Stimulated activated CD4-positive, alpha-beta T cell treated with anti-CD3 and anti-CD28 coated beads, Interleukin-12 subunit alpha, Interleukin-12 subunit beta, amount 100 ng/mL, for 24 hours (primary cell): ENCODE results near the gene ZNRF1.
A peak's percentile ranks its signal among the peaks of the same experiment; 100 is the strongest.

ENCODE experiments used
- DNase-seq, 2 experiments: peaks; one replicate each; pipeline ENCODE4 v3.0.0-alpha.2; 2020; ENCODE audit warnings: low read depth in 2 of 2

ZNRF1 gene

DNA sequence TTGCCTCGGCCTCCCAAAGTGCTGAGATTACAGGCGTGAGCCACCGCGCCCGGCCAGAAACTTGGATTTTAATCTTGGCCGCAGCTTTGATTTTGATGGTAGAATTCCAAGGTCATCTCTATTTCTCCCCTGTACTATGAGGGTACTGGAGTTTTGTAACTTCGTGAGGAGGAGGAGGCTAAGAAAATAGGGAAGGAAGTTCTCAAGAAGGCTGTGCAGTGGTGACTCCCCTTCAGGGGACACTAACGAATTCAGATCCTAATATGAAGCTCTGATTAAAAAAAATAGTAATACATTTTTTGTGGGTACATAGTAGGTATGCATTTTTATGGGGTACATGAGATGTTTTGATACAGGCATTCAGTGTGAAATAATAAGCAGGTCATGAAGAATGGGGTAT lies 61.9 kb downstream of the ZNRF1 start:
- DNase-seq = no peak

DNA sequence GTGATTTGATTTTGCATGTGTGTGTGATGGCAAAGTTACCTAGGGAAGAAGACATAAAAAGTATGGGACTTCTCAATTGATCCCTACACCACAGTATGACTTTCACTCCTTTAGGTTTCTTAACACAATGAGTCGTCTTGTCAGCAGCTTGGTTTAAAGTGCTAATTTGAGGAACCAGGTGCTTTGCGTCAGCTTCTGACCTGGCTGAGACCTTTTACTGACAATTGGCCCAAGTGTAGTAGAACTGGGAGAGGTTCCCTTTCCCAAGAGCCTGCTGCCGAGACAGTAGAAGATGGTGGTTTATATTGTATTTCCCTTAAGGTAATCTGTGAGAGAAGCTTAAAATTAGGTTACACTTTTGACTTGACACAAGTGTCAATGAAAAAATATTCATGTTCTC lies 62.8 kb downstream of the ZNRF1 start:
- no peak for DNase-seq

GRCh38 chr16:75062135-75062975 lies 63.5 kb downstream of the ZNRF1 start:
- DNase-seq = no peak

DNA sequence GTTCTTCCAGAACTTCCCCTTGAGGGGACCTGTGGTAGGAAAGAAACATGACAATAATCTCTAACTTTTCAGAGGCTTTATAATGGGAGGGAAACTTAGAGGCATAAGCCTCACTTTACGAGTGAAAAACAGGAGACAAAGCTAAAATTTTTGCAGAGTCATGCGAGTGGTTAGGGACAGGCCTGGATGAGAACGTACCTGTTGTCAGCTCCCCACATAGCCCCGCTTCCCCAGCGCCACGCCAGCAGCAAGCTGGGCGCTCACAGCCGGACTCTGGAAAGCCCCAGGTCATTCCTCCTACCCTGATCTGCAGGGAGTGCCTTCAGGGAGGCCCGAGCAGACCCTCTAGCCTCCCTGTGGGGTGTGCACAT lies 64.1 kb downstream of the ZNRF1 start:
- no peak for DNase-seq

DNA sequence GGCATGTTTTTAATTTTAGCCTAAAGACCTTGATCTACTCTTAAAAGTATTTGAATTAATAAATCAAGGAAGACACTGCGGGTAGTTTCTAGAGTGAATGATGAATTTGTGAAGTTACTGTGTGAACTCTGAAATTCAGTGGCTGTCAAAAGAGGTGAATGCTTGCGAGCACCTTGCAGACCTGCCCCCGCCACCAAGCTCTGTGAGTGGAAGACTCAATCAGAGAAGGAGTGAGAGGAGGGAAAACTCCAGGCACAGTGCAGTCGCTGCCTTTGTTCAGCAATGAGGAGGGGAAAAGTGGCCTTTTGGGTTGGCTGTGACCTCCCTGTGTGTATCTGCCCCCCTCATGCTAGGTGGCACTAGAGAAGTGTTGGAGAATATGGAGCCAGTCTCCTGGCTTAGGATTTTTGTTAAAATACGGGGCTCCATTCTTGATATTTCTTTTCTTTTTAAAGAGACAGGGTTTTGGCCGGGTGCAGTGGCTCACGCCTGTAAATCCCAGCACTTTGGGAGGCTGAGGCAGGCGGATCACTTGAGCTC lies 64.8 kb downstream of the ZNRF1 start:
- no peak for DNase-seq

GRCh38 chr16:75064403-75065148 lies 65.8 kb downstream of the ZNRF1 start:
- no peak for DNase-seq

DNA sequence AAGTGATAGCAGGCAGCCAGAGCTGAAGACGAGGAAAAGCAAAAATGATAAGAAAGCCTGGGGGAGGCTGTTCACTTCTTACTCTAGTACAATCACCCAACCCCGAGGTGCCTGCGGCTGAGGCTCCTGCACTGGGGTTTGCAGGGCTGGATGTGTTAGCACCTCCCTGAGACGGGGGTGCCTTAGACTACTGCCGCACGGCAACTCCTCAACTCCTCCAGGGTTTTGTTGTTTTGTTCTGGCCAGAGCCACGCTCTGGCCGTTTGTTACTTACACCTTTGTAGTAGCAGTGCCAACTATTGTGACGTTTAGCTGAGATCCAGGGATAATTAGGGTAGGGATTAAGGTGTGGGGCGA lies 66.3 kb downstream of the ZNRF1 start:
- no peak for DNase-seq

DNA sequence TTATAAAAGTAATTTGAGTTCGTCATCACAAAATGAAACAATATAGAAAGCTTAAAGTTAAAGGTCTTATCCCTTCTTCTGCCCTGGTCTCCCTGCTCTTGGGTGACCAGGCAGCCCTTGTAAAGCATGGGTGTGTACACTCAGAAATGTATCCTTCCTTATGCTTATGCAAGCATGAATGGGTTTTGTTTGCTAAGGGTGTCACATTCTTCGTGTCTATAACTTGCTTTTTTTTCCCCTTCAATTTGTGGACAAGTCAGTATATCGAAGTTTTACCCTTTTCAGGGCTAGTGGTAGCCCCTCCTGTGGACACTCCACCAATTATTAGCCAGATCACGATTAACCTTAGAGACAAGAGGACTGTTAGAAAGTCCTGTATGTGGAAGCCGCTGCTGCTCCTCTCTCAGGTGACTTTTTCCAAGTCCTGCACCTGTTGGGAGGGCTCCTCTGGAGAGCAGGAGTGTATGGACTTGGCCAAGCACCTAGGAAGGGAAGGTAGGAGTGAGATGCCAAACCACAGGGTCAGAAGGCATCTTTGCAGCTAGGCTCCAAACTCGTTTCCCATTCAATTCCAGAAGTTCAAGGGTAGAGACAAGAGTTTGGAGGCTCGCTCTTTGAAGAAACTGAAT lies 66.8 kb downstream of the ZNRF1 start:
- DNase-seq = no peak

DNA sequence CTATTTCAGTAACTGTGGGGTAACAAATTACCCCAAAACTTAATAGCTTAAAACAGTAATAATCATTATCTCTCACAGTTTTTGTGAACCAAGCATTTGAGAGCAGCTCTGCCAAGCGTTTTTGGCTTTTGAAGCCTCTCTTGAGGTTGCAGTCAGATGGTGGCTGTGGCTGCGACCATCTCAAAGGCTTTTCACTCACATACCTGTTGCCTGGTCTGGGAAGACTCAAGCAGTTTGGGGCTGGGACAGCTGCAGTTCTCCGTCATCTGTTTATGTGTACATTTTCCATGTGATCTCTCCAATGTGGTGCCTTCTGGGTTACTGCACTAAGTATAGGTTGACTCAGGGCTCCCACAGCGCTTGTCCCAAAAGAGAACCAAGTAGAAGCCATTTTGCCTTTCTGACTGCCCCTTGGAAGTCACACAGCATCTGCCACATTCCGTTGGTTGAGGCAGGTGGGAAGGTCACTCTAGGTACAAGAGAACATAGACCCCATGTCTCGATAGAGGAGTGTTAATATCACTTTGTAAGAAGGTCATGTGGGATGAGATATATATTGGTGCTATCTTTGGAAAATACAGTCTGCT lies 68.1 kb downstream of the ZNRF1 start:
- no peak for DNase-seq

- no peak for DNase-seq
Observed at GRCh38 chr16:75068085-75069031, 69.5 kb downstream of the ZNRF1 start.

GRCh38 chr16:75070012-75070841 lies 71.4 kb downstream of the ZNRF1 start:
- DNase-seq = no peak

GRCh38 chr16:75071621-75072020 lies 72.8 kb downstream of the ZNRF1 start:
- DNase-seq = no peak

GRCh38 chr16:75072239-75072947 lies 73.6 kb downstream of the ZNRF1 start:
- DNase-seq = no peak

GRCh38 chr16:75073545-75074303 lies 74.9 kb downstream of the ZNRF1 start:
- no peak for DNase-seq

DNA sequence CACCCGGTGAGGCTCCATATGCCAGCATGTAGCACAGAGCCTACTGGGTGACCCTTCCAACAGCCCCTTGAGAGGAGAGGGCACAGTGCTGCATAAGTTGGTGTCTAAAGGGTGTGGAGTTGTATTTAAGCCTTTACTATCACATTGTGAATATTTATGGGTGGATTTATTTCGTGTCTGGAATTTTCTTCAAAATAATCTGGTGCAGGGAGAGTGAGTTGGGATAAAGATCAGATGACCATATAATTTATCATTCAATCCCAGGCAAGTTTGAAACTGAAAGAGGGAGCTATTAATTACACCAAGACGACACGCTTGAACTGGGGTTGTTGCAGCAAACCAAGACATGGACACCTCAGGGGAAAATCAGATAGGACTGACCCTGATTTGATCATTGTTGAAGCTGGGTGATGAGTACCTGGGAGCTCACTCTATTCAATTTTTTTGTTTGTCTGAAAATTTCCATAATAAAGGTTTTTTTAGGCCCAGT lies 75.5 kb downstream of the ZNRF1 start:
- DNase-seq = no peak

DNA sequence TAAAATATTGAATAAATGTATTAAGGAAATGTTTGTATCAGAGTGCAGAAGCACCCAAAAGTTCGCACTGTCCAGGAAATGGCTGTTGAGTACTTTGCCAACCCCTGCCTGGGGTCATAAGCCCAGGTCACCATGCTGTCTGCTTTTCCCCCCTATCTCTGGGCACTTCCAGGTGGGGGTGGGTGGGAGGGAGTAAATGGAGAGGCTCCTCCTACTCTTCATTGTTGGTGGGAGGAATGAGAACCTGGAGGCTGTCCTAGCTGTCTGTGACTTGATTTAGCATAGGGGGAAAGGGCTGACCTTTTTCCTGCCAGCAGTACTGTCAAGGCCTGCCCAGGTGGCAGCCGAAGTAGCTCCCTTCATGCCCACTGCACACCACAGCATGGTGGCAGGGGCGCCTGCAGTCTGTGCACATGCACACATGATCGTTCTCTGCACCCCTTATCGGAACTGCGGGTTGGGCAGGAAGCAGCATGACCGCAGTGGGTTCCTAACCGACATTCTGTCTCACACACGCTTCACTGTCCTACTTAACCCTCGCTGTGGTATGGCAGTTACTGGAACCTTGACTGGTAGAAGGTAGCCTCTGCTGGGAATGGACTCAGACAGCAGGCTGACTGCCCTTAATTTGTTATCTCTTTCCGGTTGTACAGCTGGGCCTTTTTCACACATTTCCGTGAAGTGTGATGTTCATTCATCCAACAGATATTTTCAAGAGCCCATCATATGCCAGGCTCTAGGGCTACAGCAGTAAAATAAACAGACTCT lies 76.3 kb downstream of the ZNRF1 start:
- DNase-seq = peak; percentile 39 to 64

GRCh38 chr16:75075688-75076268 lies 77.0 kb downstream of the ZNRF1 start:
- DNase-seq = no peak
